Mesendoderm (in vitro differentiated cells): ENCODE measurements around the gene ZBTB7C.
A peak's percentile ranks its signal among the peaks of the same experiment; 100 is the strongest.

ENCODE experiments used
- DNase-seq: peaks from one replicate; pipeline ENCODE4 v3.0.0; 2013
- H2AK5ac ChIP-seq: 2 replicates; pipeline ENCODE4 v1.6.1; 2013; ENCODE audit warnings: low read length, inconsistent platforms
- H2BK120ac ChIP-seq: 2 replicates; pipeline ENCODE4 v1.6.1; 2013; ENCODE audit warnings: low read depth, mild to moderate bottlenecking, low read length, moderate library complexity, mixed read lengths
- H2BK15ac ChIP-seq: replicated peaks from 2 replicates; pipeline ENCODE4 v1.6.1; 2013; ENCODE audit warnings: low read depth, mild to moderate bottlenecking, moderate library complexity
- H2BK5ac ChIP-seq: 2 replicates; pipeline ENCODE4 v1.6.1; 2013; ENCODE audit warnings: low read length, inconsistent platforms
- H3K18ac ChIP-seq: 2 replicates; pipeline ENCODE4 v1.6.1; 2013; ENCODE audit warnings: mild to moderate bottlenecking, low read length, mixed read lengths
- H3K23ac ChIP-seq: one replicate; pipeline ENCODE4 v1.6.1; 2013; ENCODE audit warnings: low read length
- H3K27ac ChIP-seq: 2 replicates; pipeline ENCODE4 v1.5.1; 2013; ENCODE audit warnings: low read depth, mild to moderate bottlenecking, inconsistent platforms, low read length, moderate library complexity
- H3K27me3 ChIP-seq: 2 replicates; pipeline ENCODE4 v1.6.1; 2013; ENCODE audit warnings: low read length, control low read depth, mild to moderate bottlenecking, inconsistent platforms; ENCODE audit not compliant: insufficient read depth, poor library complexity
- H3K36me3 ChIP-seq: 2 replicates; pipeline ENCODE4 v1.6.1; 2013; ENCODE audit warnings: low read length, inconsistent platforms; ENCODE audit not compliant: control insufficient read depth, insufficient read depth
- H3K4ac ChIP-seq: one replicate; pipeline ENCODE4 v1.6.1; 2013; ENCODE audit warnings: low read depth, mild to moderate bottlenecking, low read length, moderate library complexity
- H3K4me1 ChIP-seq: 2 replicates; pipeline ENCODE4 v1.6.1; 2013; ENCODE audit warnings: low read depth, low read length, inconsistent platforms; ENCODE audit not compliant: control insufficient read depth
- H3K4me2 ChIP-seq: 2 replicates; pipeline ENCODE4 v1.6.1; 2013; ENCODE audit warnings: low read length
- H3K4me3 ChIP-seq: 2 replicates; pipeline ENCODE4 v1.5.1; 2013; ENCODE audit warnings: mild to moderate bottlenecking, low read length
- H3K56ac ChIP-seq: one replicate; pipeline ENCODE4 v1.6.1; 2013; ENCODE audit warnings: low read length
- H3K79me1 ChIP-seq: 2 replicates; pipeline ENCODE4 v1.6.1; 2013; ENCODE audit warnings: low read length, inconsistent platforms
- H3K79me2 ChIP-seq: 2 replicates; pipeline ENCODE4 v1.6.1; 2013; ENCODE audit warnings: mild to moderate bottlenecking, low read length; ENCODE audit not compliant: control insufficient read depth, insufficient read depth
- H3K9ac ChIP-seq: 2 replicates; pipeline ENCODE4 v1.6.1; 2013; ENCODE audit warnings: low read length, inconsistent platforms
- H4K5ac ChIP-seq: one replicate; pipeline ENCODE4 v1.6.1; 2013; ENCODE audit warnings: low read length
- H4K8ac ChIP-seq: one replicate; pipeline ENCODE4 v1.6.1; 2013; ENCODE audit warnings: low read depth, mild to moderate bottlenecking, control low read depth, low read length, moderate library complexity
- WGBS: extraction: QIAGEN DNeasy Blood & Tissue Kit; methylation state at CpG from one replicate; pipeline ENCODE4 v1.1.7; 2013; ENCODE audit warnings: low lambda C conversion rate, missing lambda C conversion rate; ENCODE audit not compliant: insufficient coverage; ENCODE audit errors: extremely low coverage; 5-methylcytosine and 5-hydroxymethylcytosine counted together

ZBTB7C gene

DNA sequence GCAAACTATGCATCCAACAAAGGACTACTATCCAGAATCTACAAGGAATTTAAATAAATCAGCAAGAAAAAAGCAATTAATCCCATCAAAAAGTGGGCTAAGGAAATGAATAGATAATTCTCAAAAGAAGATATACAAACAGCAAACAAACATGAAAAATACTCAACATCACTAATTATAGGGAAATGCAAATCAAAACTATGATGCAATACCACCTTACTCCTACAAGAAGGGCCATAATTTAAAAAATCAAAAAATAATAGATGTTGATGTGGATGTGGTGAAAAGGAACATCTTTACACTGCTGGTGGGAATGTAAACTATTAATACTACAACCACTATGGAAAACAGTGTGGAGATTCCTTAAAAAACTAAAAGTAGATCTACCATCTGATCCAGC is 164.7 kb downstream of the ZBTB7C start:
- no peak overlapping the region for H2AK5ac ChIP-seq
- H3K4me1 ChIP-seq = no peaks in the 10 kb centered on the region
- no peaks in the 10 kb centered on the region for H3K27me3 ChIP-seq
- no peak overlapping the region for H2BK5ac ChIP-seq
- no peak overlapping the region for H3K4ac ChIP-seq
- H4K8ac ChIP-seq = no peak overlapping the region
- no peak overlapping the region for H2BK120ac ChIP-seq
- H3K27ac ChIP-seq = no peak overlapping the region
- H3K36me3 ChIP-seq = no peaks in the 10 kb centered on the region
- H3K18ac ChIP-seq = no peak overlapping the region
- H3K79me2 ChIP-seq = no peaks in the 10 kb centered on the region
- H3K56ac ChIP-seq = no peak overlapping the region
- no peak overlapping the region for H3K4me3 ChIP-seq
- H4K5ac ChIP-seq = no peak overlapping the region
- no peak overlapping the region for H2BK15ac ChIP-seq
- H3K23ac ChIP-seq = no peak overlapping the region
- no peak overlapping the region for H3K9ac ChIP-seq
- H3K4me2 ChIP-seq = no peak overlapping the region
- DNase-seq = no peak
- no peaks in the 10 kb centered on the region for H3K79me1 ChIP-seq

DNA sequence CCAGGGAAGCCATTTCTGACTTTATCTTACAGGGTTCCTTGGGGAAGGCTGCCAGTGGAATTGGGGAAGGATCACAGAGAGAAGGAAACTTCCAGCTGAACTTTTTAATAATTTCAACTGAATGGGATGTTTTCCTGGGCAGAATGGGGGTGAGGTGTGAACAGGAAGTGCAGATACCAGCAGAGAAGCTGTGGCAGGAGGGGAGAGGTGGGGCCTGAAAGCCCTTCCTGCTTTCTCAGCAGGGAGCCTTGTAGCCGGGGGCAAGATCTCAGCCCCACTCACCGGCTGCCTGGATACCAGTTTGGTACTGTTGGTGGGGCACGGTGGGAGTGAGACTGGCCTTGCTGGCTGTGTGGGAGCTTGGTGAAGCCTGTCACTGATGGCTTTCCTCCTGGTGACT is 170.5 kb downstream of the ZBTB7C start:
- Histone ChIP-seq H4K8ac (no peak overlapping the region), H3K4me2 (no peak overlapping the region), H3K79me2 (no peaks in the 10 kb centered on the region), H2BK120ac (no peak overlapping the region), H3K4ac (no peak overlapping the region), H3K36me3 (no peaks in the 10 kb centered on the region), H4K5ac (peak overlapping the region; percentile 81), H3K4me3 (no peak overlapping the region), H3K23ac (no peak overlapping the region), H2BK5ac (peak overlapping the region; percentile 25), H3K79me1 (no peaks in the 10 kb centered on the region), H3K27me3 (no peaks in the 10 kb centered on the region), H2AK5ac (no peak overlapping the region), H3K27ac (no peak overlapping the region), H3K9ac (no peak overlapping the region), H2BK15ac (no peak overlapping the region), H3K4me1 (peaks cover 4% of the 10 kb centered on the region), H3K18ac (no peak overlapping the region), H3K56ac (no peak overlapping the region)
- DNase-seq = peak; percentile 40
- WGBS = no CpG with 5 or more reads among the region's 3 CpGs

- no peak for DNase-seq
- Histone ChIP-seq H3K18ac (no peak overlapping the region), H2AK5ac (no peak overlapping the region), H3K4me2 (no peak overlapping the region), H3K4me1 (peaks cover 4% of the 10 kb centered on the region), H3K27me3 (no peaks in the 10 kb centered on the region), H3K23ac (no peak overlapping the region), H2BK5ac (no peak overlapping the region), H3K79me1 (no peaks in the 10 kb centered on the region), H3K36me3 (no peaks in the 10 kb centered on the region), H3K79me2 (no peaks in the 10 kb centered on the region), H4K8ac (no peak overlapping the region), H3K27ac (no peak overlapping the region), H2BK15ac (no peak overlapping the region), H3K56ac (no peak overlapping the region), H3K4me3 (no peak overlapping the region), H2BK120ac (no peak overlapping the region), H3K4ac (no peak overlapping the region), H4K5ac (no peak overlapping the region), H3K9ac (no peak overlapping the region)
- no CpG with 5 or more reads among the region's 3 CpGs for WGBS
Measured at GRCh38 chr18:48238206-48238605, 171.0 kb downstream of the ZBTB7C start.

DNA sequence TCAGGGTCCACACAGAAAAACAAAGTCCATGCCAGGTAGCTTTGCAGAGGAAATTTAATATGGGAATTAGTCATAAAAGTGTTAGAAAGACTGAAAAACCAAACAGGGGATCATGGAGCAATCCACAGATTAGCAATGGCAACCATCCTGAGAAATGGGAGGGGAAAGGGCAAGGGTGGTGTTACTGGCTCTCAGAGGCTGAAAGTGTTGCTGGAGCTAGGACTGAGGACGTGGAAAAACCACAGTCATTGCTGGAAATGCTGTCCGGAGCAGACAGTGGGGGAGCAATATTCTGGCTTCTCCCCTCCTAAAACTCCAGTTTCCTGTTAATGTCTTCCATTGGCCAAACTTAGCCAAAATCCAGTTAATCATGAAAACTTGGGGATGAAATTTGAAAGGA is 172.4 kb downstream of the ZBTB7C start:
- DNase-seq = no peak
- Histone ChIP-seq H3K36me3 (no peaks in the 10 kb centered on the region), H2BK15ac (no peak overlapping the region), H4K5ac (peak overlapping the region; percentile 36), H2BK120ac (no peak overlapping the region), H4K8ac (no peak overlapping the region), H2BK5ac (no peak overlapping the region), H3K18ac (no peak overlapping the region), H3K56ac (no peak overlapping the region), H3K4ac (no peak overlapping the region), H3K23ac (no peak overlapping the region), H3K4me2 (no peak overlapping the region), H3K27me3 (no peaks in the 10 kb centered on the region), H3K79me2 (no peaks in the 10 kb centered on the region), H3K27ac (no peak overlapping the region), H2AK5ac (no peak overlapping the region), H3K4me1 (peaks cover 4% of the 10 kb centered on the region), H3K4me3 (no peak overlapping the region), H3K79me1 (no peaks in the 10 kb centered on the region), H3K9ac (no peak overlapping the region)
- no CpG with 5 or more reads among the region's 2 CpGs for WGBS

DNA sequence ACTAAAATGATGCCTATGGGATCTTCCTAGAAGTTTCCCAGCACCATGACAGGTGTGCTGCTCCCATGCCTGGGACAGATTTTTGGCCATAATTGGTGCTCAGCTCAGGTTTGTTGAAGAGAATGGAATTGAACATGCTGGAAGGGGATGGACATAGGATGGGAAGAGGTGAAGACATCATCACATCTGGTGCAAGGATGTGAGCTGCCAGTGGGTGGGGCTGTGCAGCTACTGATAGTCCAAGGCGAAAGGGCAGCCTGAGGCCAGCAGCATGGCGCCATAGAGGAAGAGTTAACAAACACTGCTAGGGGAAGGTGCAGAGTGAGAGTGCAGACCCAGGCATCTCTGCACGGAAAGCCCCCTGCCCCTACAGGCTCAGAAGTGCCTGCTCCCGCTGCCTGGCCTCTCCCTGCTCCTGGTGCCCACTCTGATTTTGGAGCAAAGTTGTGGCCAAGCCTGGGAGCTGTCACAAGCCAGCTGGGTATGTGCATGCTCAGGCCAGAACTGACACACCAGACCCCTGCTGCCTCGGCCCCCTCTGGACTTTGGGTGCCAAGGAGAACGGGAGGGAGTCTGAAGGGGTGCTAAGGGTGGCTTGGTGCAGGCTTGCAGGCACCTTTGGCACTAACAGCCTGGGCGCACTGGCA is 178.6 kb downstream of the ZBTB7C start:
- Histone ChIP-seq H4K8ac (no peak overlapping the region), H3K79me1 (no peaks in the 10 kb centered on the region), H3K27ac (no peak overlapping the region), H3K4ac (no peak overlapping the region), H3K56ac (no peak overlapping the region), H2AK5ac (no peak overlapping the region), H3K18ac (no peak overlapping the region), H3K79me2 (no peaks in the 10 kb centered on the region), H2BK15ac (no peak overlapping the region), H2BK120ac (no peak overlapping the region), H2BK5ac (no peak overlapping the region), H3K4me2 (no peak overlapping the region), H3K9ac (no peak overlapping the region), H3K4me1 (no peaks in the 10 kb centered on the region), H3K4me3 (no peak overlapping the region), H3K27me3 (no peaks in the 10 kb centered on the region), H4K5ac (no peak overlapping the region), H3K23ac (no peak overlapping the region), H3K36me3 (no peaks in the 10 kb centered on the region)
- no CpG with 5 or more reads among the region's 7 CpGs for WGBS
- DNase-seq = peak; percentile 83

DNA sequence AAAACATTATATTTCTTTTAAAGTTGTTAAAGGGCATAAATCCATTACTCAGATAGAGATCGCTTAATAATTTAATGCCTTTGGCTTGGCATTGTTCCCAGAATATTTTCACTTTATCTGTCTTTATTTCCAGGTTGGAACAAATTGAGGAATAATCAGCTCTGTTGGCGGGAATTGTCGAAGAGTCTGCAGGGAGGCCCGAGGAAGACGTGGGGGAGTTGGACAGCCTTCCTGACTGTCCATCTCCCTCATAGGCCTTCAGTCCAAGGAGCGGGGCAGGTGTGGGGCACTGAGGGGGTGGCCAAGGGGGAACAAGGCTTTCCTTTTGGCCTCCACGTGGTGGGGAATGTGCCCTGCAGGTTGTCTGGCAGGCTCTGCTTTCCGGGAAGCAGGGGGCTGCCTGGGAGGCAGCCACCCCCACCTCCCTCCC is 179.6 kb downstream of the ZBTB7C start:
- H2BK5ac ChIP-seq = no peak overlapping the region
- H3K4me1 ChIP-seq = no peaks in the 10 kb centered on the region
- H3K4ac ChIP-seq = no peak overlapping the region
- WGBS = no CpG with 5 or more reads among the region's 8 CpGs
- no peak overlapping the region for H2BK120ac ChIP-seq
- H3K56ac ChIP-seq = no peak overlapping the region
- no peaks in the 10 kb centered on the region for H3K79me2 ChIP-seq
- H3K9ac ChIP-seq = no peak overlapping the region
- no peaks in the 10 kb centered on the region for H3K36me3 ChIP-seq
- no peak overlapping the region for H3K4me3 ChIP-seq
- no peaks in the 10 kb centered on the region for H3K27me3 ChIP-seq
- peak; percentile 18 for DNase-seq
- no peak overlapping the region for H3K23ac ChIP-seq
- no peak overlapping the region for H3K18ac ChIP-seq
- H3K27ac ChIP-seq = no peak overlapping the region
- no peak overlapping the region for H4K8ac ChIP-seq
- no peak overlapping the region for H4K5ac ChIP-seq
- no peak overlapping the region for H2BK15ac ChIP-seq
- no peak overlapping the region for H2AK5ac ChIP-seq
- no peaks in the 10 kb centered on the region for H3K79me1 ChIP-seq
- H3K4me2 ChIP-seq = no peak overlapping the region
